ENCODE results near the gene SF3B4.
"Not testable (repeated sequence)": the region's sequence is repeated elsewhere in the genome, so short reads cannot be mapped to it uniquely, and the experiment has no call there.

The SF3B4 gene

GRCh38 chr1:149940427-149940826 is 12.8 kb upstream of the SF3B4 start:
- TF ChIP-seq, protein P1, sequence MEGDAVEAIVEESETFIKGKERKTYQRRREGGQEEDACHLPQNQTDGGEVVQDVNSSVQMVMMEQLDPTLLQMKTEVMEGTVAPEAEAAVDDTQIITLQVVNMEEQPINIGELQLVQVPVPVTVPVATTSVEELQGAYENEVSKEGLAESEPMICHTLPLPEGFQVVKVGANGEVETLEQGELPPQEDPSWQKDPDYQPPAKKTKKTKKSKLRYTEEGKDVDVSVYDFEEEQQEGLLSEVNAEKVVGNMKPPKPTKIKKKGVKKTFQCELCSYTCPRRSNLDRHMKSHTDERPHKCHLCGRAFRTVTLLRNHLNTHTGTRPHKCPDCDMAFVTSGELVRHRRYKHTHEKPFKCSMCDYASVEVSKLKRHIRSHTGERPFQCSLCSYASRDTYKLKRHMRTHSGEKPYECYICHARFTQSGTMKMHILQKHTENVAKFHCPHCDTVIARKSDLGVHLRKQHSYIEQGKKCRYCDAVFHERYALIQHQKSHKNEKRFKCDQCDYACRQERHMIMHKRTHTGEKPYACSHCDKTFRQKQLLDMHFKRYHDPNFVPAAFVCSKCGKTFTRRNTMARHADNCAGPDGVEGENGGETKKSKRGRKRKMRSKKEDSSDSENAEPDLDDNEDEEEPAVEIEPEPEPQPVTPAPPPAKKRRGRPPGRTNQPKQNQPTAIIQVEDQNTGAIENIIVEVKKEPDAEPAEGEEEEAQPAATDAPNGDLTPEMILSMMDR (IDR thresholded peaks at IDR 0.05; ENCODE audit: low read depth, low read length) = no peak
- no peak for DNase-seq (ENCODE audit: extremely low read depth, low read depth)

DNA sequence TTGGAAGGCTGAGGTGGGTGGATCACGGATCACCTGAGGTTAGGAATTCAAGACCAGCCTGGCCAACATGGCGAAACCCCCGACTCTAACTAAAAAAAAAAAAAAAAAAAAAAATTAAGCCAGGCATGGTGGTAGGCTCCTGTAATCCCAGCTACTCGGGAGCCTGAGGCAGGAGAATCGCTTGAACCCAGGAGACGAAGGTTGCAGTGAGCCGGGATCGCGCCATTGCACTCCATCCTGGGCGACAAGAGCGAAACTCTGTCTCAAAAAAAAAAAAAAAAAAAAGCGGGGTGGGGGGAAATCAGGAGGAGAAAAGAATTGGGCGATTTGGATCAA is 11.0 kb upstream of the SF3B4 start:
- not testable (repeated sequence) for DNase-seq (ENCODE audit: extremely low read depth, low read depth)

GRCh38 chr1:149937759-149938158 is 10.2 kb upstream of the SF3B4 start:
- no peak for DNase-seq (ENCODE audit: extremely low read depth, low read depth)
- TF ChIP-seq, protein P1 (IDR thresholded peaks at IDR 0.05; ENCODE audit: low read depth, low read length) = no peak

DNA sequence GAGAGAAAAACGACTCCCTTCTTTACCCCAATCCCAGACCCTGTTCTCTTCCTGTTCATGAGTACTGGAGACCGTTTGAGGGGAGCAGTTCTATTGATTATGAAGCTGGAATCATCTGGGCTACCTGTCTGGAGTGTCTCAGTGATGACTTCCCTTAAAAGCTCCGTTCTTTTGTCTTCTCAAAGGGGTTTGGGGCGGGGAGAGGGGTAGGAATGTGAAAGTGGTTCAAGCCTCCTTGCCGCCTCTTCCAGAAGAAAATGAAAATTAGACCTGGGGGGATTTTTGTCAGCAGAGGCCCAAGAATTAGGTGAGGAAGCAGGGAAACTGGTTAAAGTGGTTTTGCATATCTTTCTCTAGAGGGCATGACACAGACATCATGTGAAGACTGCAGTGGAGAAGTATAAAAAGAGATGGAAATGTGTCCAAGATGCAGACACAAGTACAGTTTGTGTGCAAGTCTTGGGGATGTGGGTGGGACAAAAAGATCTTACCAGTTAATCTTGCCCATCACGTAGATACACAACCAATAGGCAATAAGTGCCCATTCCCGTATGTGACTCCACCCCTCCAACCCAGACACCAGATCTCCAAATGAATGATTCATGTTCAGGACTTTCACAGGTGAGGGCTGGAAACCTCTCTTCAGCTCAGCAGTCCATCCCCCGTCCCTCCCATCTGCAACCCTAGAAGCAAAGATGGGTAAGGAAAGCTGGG is 9.5 kb upstream of the SF3B4 start:
- TF ChIP-seq, protein P1 (IDR thresholded peaks at IDR 0.05; ENCODE audit: low read depth, low read length) = peak; percentile 18
- peak; percentile 8 for DNase-seq (ENCODE audit: extremely low read depth, low read depth)

GRCh38 chr1:149936170-149936991 is 8.8 kb upstream of the SF3B4 start, which contains the start of gene MTMR11:
Gene MTMR11, minus strand, starts transcription at chr1:149936879. Its CDS starts 232 bp downstream, at chr1:149936647.
- DNase-seq (ENCODE audit: extremely low read depth, low read depth) = no peak
- TF ChIP-seq, protein P1 (IDR thresholded peaks at IDR 0.05; ENCODE audit: low read depth, low read length) = no peak

DNA sequence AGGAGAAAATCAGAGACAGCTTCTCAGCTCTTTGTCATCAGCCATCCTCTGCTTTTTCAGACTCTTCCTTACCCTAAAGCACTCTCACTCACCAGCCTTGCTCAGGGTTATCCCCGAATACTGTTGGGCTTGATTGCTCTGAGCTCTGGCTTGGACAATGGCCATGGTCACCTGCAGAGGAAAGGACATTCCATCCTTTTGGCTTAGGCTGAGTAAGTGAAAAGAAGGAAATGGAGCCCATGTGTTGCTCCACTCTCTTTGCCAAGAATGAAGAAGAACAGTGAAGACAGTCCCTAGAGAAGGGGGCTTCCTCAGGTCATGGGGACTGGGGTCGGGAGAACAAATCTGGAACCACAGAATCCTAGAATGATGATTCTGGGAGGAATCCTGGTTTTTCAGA is 6.8 kb upstream of the SF3B4 start:
- TF ChIP-seq, protein P1 (IDR thresholded peaks at IDR 0.05; ENCODE audit: low read depth, low read length) = no peak
- DNase-seq (ENCODE audit: extremely low read depth, low read depth) = no peak

- no peak for DNase-seq (ENCODE audit: extremely low read depth, low read depth)
- TF ChIP-seq, protein P1 (IDR thresholded peaks at IDR 0.05; ENCODE audit: low read depth, low read length) = no peak
These were observed 5.6 kb upstream of the SF3B4 start for GRCh38 chr1:149933208-149933607.
